Hematopoietic multipotent progenitor cell treated with erythropoietin and hydrocortisone succinate and interleukin-3 and kit ligand, for 8 days (in vitro differentiated cells): Measurements from ENCODE around the gene NGB.

Source experiments
- DNase-seq: peaks from one replicate; pipeline ENCODE4 v3.0.0-alpha.2; 2015

Gene NGB

DNA sequence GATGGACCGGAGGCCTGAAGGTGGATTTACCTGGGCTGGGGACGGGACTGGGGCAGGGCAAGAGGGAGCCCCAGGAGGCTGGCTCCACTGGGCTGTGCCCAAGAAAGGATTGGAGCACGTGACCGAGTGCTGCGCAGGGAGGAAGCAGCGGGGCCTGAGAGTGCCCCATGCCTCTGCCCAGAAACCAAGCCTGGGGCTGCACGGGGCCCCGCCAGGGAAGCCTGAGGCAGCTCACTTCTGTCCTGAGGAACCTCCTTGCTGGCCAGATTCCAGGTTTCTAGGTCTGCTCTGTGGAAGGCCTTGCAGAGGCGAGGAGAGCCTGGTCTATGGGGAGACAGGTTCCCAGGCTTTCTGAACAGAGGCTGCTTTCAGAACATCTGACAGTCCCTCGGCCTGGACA, 10.4 kb downstream of the NGB start:
- no peak for DNase-seq

DNA sequence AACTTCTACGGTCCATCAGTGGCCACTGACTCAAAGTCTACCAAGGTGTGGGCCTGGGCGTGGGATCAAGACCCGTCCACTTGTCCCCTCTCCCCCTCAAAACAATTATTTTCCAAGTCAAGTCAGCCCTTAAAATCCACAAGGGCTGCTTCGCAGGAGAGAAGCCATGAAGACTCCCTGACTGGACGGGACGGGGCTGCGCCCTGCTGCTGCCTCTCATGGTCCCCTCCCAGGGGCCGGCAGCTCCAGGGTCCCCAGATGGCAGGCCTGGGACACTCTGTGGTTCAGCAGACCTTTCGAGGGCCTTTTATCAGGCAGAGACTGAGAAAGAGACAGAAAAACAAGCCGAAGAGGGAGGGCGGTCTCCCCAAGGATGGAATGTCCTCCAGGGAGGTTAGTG, 10.8 kb downstream of the NGB start:
- no peak for DNase-seq

DNA sequence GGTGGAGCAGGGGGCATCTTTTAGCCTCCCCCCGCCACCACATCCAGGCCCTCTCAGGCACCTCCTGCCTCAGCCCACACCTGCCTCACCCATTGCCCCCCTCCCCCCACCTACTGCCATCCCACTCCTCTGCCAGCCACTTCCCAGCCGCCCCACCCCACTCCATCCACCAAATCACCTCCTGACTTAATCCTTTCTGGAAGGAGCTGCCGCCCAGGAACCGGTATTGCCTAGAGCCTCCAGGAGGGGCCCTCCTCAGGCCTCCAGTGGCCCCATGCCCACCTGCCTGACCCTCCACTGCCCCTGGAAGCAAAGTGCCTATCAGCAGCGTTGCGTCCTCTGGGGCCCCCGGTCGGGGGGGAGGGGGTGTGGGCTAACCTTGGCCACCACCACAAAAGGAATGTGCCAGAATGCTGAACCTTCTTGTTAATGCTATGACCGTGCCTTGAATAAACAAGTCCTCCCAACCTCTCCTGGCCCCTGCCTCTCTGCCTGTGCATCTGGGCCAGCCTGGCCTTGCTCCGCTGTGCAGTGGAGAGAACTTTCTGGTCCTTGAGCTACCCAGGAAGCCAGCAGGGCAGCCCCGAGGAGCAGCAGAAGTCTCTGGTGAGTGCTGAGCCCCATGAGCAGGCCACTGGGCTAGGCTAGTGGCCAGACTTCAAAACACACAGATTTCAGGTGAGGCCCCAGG, 11.8 kb downstream of the NGB start:
- DNase-seq = no peak

DNA sequence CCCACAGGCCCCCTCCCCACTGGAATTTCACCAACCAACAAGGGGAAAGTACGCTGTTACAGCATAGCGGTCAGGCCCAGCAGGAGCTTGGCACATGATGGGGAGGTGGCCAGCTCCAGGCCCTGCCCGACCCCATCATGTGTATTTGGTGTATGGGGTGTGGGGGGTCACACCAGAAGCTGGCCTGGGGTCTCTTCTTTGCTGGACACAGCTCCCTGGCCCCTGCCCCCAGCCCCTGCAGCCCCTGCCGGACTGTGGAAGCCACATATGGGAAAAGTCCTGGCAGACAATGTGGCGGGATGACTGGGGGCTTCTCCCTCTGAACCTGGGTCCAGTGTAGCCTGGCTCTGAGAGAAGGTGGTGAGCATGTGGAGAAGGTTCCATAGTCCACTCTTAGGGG, 12.4 kb downstream of the NGB start:
- no peak for DNase-seq

DNA sequence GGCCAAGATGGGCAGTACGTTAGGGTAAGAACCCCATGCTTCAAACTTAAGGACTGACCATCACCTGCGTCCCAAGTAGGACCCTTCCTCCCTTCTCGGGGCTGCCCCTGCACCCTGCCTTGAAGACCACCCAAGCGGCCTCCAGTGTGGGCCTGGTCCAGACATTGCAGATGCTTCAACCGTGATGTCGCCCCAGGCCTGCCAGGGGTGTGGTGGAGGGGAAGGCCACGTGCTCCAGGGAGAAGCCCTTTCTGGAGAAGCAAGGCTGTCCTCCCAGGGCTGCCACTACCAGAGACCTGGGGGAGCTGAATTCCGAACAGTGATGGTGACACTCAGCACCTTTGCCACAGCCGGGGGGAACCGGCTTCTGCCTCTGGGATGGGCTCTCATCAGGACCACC, 13.3 kb downstream of the NGB start:
- no peak for DNase-seq

DNA sequence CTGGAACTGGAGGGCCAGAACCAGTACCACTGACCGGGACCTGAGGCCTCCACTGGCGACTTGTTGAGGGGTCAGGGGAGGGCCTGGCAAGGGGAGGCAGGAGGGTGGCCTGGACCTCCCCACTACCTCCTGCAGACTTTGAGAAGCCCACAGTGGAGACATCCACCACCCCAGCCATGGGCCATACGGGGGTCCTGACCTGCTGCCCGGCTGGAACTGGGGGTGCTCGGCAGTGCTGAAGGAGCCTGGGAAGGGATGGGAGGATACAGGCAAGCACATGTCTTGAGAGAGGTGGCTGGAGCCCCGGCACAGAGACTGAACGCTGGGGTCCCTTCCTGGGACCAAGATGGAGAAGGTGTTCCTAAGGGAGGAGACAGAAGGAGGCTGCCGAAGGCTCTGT, 14.3 kb downstream of the NGB start:
- DNase-seq = no peak

DNA sequence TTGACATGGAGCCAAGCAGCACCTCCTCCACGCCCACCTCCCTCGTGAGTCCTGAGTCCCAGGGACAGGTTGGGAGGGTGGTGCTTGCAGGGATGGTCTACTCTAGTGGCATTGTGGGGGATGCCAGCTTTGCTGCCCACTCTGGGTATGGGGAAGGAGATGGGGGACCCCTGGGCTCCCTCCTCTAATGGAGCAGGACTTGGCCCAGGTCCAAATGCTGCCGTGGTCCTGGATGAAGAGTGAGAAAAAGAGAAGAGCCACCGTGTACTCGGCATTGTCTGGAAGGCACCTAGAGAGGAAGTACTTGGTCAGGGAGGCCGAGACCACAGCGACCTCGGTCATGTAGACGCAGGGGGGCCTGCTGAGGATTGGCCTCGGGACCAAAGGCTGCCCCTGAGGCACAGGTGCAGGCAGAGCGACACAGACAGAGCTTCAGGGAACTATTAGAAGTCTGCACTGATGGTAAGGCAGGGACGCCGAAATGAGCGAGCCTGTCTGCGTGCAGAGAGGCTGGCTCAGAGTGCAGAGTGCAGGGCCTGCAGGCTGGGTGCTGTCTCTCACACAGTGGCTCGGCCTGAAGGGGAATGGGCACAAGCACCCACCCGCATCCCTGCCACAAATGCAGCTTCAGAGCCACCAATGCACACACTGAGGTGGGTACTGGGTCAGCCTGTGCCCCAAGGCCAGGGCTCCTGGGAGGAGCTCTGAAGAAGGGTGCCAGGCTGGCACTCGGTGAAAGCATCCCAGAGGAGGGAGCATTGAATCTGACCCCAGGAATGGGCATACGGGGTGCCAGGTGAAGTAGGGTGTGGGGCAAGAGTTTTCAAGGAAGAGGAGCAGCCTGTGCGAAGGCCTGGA, 17.4 kb downstream of the NGB start:
- no peak for DNase-seq

DNA sequence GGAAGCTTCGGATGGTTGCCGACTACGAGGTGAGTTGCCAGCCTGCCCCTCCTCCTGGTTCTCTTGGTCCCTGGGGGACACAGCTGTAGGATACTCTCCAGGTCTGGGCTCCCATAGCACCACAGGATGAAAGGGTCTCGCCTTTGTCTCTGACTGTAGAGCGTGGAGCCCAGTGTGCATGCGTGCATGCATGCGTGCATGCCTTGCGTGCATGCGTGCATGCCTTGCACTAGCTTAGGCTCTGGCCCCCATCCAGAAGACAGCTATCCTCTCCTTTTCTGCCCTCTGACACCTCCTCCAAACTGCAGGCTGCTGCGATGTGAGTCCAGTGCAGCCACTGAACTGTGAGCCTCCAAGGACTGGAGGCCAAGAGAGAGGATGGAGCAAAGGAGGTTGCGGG, 19.1 kb downstream of the NGB start:
- no peak for DNase-seq

DNA sequence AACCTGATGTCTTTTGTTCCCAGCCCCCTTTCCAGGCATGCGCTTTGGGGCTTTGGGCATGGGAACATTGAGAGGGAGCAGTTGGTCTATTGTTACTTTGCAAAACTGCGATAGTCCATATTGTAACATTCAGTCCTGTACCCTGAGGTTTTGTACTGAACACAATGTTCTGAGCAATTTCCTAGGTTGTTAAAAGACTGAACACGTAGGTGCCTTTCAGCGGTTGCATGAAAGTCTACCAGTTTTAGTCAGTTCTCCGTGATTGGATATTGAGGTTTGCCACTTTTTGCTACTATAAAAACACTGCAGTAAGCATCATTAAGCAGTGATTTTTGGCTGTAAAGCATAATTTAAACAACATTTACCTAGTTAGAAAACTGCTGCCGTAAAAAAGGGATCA, 20.1 kb downstream of the NGB start:
- no peak for DNase-seq

DNA sequence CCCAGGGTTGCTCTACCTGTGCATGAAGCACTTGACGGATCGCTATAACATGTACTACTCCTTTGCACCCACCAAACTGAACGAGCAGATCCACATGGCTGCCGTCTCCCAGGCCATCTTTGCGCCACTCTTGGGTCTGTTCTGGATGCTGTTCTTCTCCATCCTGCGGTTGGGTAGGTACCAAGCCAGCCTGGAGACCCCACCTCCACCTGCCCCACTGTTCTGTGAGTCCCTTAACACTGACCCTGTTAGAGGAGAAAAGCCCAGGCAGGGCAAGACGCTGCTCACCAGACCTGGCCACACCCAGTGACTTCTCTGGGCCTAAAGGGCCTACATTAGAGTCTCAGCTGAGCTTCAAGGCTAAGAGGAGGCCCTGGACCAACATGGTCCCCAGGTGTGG, 21.7 kb downstream of the NGB start:
- no peak for DNase-seq

DNA sequence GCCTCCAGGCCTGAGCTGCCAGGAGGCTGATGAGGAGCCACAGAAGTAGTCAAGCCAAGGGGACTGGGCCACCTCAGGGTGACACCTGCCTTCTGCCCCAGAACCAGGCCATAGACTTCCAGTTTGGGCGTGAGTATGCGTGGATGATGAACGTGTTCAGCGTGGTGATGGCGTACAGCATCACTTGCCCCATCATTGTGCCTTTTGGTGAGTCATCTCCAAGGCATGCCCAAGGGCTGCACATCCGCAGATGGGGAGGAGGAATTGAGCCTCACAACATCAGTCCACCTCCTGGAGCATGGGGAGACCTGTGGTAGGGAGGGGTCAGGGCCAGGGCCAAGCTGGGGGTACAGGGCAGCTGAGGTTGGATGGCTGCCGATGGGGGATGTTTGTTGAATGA, 22.3 kb downstream of the NGB start:
- DNase-seq = no peak

DNA sequence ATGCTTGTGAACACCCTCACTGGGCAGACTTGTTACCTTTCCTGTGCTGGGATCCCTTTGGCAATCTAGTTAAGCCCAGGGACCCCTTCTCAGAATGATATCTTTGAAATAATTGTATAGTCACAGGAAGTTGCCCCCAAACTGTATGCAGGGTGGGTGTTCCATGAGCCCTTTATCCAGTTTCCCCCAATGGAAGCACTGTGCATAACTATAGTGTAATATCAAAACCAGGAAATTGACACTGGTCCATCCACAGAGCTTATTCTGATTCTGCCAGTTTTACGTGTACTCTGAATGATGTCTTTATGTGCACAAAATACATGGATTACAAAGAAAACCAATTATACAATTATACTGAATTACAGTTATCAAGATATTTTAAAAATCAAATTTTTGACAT, 24.2 kb downstream of the NGB start:
- no peak for DNase-seq

DNA sequence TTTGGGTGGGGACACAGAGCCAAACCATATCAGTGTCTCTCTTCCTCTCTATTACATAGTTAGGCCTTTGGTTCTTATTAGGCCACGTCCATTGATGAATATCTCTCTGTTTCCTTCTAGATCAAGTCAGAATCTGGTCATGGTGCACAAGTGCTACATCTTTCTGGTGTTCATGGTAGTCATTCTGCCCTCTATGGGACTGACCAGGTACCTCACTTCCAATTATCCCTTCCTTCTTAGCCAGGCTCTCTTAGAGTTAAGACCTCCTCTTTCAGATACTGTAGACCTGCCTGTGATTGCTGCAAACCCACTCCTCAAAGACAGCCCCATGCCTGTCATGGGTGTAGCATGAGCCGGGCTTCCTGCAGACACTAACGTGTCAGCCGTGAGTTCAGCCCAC, 25.2 kb downstream of the NGB start:
- no peak for DNase-seq

DNA sequence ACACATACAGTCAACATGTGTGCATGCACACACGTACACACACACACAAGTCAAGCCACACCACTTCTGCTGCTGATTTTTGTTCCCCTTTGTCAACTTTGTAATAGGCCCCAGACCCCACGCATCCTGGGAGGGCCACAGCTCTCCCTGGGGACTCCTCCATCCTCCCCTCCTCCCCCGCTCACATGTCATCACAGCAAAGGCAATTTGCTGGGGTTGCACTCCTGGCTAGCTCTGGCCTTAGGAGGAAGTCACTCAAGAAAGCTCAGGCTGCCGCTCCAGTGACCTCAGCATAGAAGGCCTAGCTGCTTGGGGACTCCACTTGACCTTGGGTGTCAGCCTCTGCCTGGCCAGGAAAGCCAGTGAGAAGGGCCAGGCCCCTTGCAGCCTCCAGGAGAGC, 27.2 kb downstream of the NGB start:
- no peak for DNase-seq

DNA sequence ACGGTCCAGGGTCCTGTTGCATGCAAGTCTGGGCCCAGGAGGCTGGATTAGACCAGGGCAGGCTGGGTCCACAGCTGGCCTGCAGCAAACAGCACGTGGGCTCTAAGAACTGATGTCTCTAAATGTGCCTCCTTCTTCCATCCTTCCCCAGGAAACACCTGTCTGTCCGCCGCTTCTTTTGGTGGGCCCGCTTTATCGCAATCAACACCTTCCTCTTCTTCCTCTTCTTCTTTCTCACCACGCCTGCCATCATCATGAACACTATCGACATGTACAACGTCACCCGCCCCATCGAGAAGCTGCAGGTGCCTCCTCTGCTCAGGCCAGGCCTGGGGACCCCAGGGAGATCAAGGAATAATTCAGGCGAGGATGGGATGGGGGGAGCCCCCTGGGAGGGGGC, 28.3 kb downstream of the NGB start:
- no peak for DNase-seq

DNA sequence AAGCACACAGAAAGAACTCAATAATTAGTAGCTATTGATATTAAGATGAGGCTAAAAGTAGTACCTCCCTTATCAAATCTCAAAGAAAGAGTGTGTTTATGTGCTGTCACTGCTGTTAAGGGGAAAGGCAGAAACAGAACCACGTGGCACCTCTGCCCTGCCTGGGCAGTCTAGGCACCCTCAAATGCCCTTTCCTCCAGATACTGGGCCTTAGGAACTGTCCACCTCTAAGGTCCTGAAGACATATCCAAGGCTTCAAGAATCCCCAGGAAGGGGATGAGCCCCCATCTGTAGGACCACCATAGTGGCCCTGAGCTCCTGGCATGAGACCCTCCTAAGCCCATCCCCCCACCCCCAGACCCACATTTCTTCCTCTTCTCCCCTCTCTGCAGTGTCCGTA, 29.1 kb downstream of the NGB start:
- DNase-seq = no peak

DNA sequence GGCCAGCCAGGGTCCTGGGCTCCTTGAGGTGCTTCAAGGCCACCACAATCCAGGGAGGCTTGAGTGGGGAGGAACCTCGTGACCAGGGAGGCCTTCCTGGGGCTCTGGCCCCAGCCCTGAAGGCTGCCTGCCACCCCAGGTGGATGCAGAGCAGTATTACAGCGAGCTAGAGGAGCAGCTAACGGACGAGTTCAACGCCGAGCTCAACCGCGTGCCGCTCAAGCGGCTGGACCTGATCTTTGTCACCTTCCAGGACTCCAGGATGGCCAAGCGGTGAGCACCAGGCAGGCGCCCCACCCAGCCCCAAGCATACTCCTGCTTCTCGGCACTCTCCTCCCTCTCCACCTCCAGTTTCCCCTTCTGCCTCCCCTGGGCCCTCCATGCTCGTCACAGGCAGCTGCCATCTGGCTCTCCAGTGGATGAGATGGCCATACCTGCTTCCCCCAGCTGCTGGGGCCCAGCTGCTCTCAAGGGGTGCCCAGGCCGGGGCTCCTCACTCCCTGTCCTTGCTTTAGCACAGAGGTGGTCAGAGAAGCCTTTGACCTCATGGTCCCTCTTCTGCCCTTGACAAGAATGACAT, 30.6 kb downstream of the NGB start:
- no peak for DNase-seq

DNA sequence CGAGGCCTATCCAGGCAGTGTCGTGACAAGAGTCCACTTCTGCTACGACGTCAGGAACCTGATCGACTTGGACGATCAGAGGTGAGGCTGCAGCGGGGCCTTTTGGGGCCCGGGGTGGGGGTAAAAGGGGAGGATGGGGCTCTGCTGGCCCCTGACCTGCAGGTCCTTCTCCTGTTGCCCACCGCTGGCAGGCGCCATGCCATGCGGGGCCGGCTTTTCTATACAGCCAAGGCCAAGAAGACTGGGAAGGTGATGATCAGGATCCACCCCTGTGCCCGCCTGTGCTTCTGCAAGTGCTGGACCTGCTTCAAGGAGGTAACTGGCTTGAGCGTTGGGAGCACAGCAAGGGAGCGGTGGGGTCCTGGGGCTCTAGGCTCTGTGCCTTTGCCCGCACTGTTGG, 31.6 kb downstream of the NGB start:
- no peak for DNase-seq

DNA sequence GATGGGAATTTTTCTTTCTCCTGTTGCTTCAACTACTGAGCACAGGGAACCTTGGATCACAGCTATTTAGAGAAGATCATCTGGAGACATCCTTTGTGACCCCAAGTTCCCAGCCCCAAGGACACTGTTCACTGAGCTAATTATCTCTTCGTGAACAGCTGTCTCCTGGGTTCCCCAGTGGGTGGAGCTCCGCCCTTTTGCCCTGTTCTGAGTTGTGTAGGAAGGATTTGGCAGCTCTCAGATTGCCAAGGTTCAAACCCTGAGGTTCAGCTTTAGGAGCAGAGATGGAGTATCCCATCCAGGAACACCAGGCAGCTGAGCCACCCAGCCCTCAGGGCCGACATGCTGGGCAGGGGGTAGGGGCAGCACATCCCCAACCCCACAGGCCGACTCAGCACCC, 32.0 kb downstream of the NGB start:
- DNase-seq = peak; percentile 51

DNA sequence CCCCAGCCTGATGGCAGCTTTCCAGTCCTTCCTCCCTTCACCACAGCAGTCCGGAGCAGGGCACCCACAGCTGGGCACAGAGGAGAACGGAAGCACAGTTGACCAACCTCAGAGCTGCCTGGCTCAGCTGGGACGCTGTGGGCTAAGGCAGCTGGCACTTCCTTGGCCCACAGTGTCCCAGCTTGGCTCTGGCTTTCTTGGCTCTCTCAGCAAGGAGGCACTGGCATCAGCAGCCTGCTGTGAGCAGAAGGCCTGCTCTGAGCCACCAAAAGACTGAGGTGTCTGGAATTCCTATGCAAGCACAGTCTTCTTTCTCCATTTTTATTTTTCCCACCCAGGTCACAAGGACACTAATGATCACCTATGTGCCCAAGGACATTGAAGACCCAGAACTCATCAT, 32.6 kb downstream of the NGB start:
- no peak for DNase-seq

DNA sequence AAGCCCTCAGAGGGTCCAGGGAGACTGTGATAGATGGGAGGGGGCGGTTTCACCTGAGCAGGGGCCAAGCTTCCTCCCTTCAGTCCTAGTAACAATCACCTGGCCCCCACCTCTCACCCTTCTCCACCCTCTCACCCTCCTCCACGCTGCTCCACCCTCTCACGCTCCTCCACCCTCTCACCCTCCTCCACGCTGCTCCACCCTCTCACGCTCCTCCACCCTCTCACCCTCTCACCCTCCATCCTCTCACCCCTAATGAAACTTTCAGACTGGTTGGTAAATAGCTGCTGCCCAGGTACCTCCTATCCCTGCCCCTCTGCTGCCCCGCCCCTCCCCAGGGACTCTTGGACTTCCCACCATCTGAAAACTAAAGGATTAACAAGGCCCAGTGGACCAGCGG, 34.2 kb downstream of the NGB start:
- no peak for DNase-seq

DNA sequence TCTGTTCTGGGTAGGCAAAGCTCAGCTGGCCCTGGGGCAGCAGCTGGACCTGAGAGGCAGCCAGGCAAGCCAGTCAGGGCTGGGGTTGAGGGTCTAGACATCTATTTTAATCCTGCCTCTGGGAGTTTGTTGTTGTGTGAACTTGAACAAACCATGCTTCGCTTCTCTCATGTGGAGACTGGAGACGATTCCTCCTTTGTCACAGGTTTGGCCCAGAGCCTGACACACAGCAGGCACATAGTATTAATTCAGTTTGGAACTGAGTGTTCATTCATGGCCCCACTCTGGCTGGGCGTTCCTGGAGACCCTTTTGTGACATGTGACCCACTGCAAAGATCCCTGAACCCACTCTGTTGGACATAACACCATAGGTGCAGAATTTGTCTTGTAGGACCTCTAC, 39.3 kb downstream of the NGB start:
- DNase-seq = no peak

DNA sequence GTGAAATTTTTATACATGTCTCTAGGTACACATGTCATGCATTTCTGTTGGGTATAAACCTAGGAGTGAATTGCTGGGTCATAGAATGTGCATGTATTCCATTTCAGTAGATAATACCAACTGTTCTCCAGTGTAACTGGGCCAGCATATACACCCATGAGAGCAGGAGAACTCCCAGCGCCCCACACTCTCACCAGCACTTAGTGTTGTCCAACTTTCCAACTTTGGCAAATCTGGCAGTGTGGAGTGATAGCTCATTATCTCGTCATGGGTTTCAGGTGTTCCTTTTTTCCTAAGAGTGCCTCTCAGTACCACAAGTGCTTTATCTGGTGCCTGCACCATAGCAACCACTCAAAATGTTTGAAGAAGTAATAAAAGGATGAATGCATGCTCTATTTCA, 40.1 kb downstream of the NGB start:
- DNase-seq = no peak

DNA sequence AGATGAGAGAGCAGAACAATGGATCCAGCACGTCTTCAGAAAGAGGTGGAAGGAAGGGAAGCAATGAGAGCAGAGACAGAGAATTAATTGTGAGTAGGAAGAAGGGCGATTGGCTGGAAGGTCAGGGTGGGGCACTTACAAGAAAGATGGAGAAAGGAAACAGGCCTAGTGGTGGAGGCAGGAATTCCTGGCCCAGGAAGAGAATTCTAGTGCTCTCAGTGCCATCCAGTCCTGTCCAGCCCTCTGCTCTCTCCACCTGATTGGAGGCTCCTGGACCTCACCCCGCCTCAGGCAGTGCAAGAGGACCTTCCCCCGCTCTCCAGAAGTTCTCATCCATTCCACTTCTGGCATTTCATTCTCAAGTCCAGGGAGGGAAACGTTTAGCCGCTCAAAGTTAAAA, 43.0 kb downstream of the NGB start:
- DNase-seq = no peak
